Astrocyte of the cerebellum (primary cell): Measurements from ENCODE around the gene FITM1.

ENCODE experiments used
- DNase-seq: peaks from one replicate; pipeline ENCODE4 v3.0.0-alpha.2; 2011; ENCODE audit warnings: low read depth
- H3K4me3 ChIP-seq: 2 replicates; pipeline ENCODE4 v1.5.1; 2011; ENCODE audit warnings: mild to moderate bottlenecking, low read depth, low read length, moderate library complexity
- CTCF ChIP-seq: IDR thresholded peaks from 2 replicates; pipeline ENCODE4 v1.5.1; 2012; ENCODE audit warnings: low read length, low read depth, moderate library complexity, mild to moderate bottlenecking; ENCODE audit errors: missing control alignments
- in situ Hi-C: cut with HindIII; loops from 2 replicates; pipeline ENCODE4 v1.10.0; 2017; ENCODE audit warnings: low sequenced_read_pairs

The FITM1 gene

GRCh38 chr14:24095271-24096068 lies 35.0 kb upstream of the FITM1 start:
- in situ Hi-C loops = no loop called here
- H3K4me3 ChIP-seq = peak overlapping the region; percentile 73
- TF ChIP-seq CTCF = no peak
- no peak for DNase-seq

GRCh38 chr14:24096545-24097181 lies 33.8 kb upstream of the FITM1 start:
- no peak for DNase-seq
- TF ChIP-seq CTCF = no peak
- no peak overlapping the region for H3K4me3 ChIP-seq
- in situ Hi-C loops = no loop called here

- DNase-seq = no peak
- no peak for TF ChIP-seq CTCF
- in situ Hi-C loops = no loop called here
- H3K4me3 ChIP-seq = no peak overlapping the region
Observed at GRCh38 chr14:24098229-24098926, 32.1 kb upstream of the FITM1 start.

- no peak for DNase-seq
- TF ChIP-seq CTCF = no peak
- in situ Hi-C loops = no loop called here
- no peak overlapping the region for H3K4me3 ChIP-seq
Observed at GRCh38 chr14:24098927-24099813, 31.3 kb upstream of the FITM1 start.

GRCh38 chr14:24100197-24100981 lies 30.1 kb upstream of the FITM1 start:
- TF ChIP-seq CTCF = no peak
- no peak for DNase-seq
- H3K4me3 ChIP-seq = no peak overlapping the region
- in situ Hi-C loops = no loop called here
